ENCODE results near the gene BCL2A1.

- TF ChIP-seq ELK1 (IDR thresholded peaks at IDR 0.05; ENCODE audit: borderline replicate concordance, low read depth, low read length), result no peak
- no peak for TF ChIP-seq MAFK (IDR thresholded peaks at IDR 0.05; ENCODE audit: low read depth, low read length)
- TF ChIP-seq POLR2A (IDR thresholded peaks at IDR 0.05; ENCODE audit: low read depth, low read length), result no peak
- no peak for TF ChIP-seq RFX5 (IDR thresholded peaks at IDR 0.05; ENCODE audit: low read depth, low read length)
- no peak for TF ChIP-seq CTCF (conservative IDR thresholded peaks at IDR 0.05; ENCODE audit: low read depth, low read length)
- no peak for TF ChIP-seq BHLHE40 (IDR thresholded peaks at IDR 0.05; ENCODE audit: low read depth, low read length)
Observed at GRCh38 chr15:79923079-79923514, 47.9 kb downstream of the BCL2A1 start.

All from IMR-90 (cell line).